Lower leg skin (tissue), 4 donors: ENCODE data around the gene PEA15. TPM values are rescaled to one million over a fixed set of nuclear protein-coding genes. Genes with fewer than 3 reads are reported as not detected.
A peak's percentile ranks its signal among the peaks of the same experiment; 100 is the strongest.

ENCODE experiments used
- DNase-seq, 2 donors: peaks; one replicate each; pipeline ENCODE4 v3.0.0-alpha.2; 2019; ENCODE audit warnings: low spot score in 2 of 2
- H3K4me3 ChIP-seq: fragments of 200-600 bp; sonication (generic); 2 replicates; pipeline ENCODE4 v1.5.1; 2017; ENCODE audit warnings: mild to moderate bottlenecking, low read depth; ENCODE audit not compliant: poor library complexity, severe bottlenecking
- POLR2A ChIP-seq, 2 donors: fragments of 450-650 bp; IDR thresholded peaks; one replicate each; pipeline ENCODE4 v1.6.1; 2016 to 2017; ENCODE audit warnings: antibody characterized with exemption in 2 of 2, mild to moderate bottlenecking in 1 of 2, moderate library complexity in 1 of 2
- WGBS, 2 donors: methylation state at CpG; one replicate each; pipeline ENCODE4 v1.1.5; 2018; 5-methylcytosine and 5-hydroxymethylcytosine counted together
- intact Hi-C: fragments of 100-400 bp; cut with DNase I; formaldehyde crosslinking; loops from one replicate; pipeline ENCODE4 v1.15.0; 2023; ENCODE audit warnings: low total_unique reads
- total RNA-seq, 4 donors: library from RNA; depleted of rRNA; stranded (reverse); fragments of >200 nt; gene quantifications; one replicate each; pipeline ENCODE4 v1.1.0, GENCODE V29; 2016
- TF ChIP-seq, protein P1 (sequence below), 3 donors: fragments of 450-650 bp; IDR thresholded peaks; one replicate each; pipeline ENCODE4 v1.5.1; 2016; ENCODE audit warnings: antibody characterized with exemption in 3 of 3, mild to moderate bottlenecking in 3 of 3, moderate library complexity in 2 of 3

The PEA15 gene
- total RNA-seq, 4 donors from 2014 or later: 50.7 to 76.6 (median 60.1) TPM

DNA sequence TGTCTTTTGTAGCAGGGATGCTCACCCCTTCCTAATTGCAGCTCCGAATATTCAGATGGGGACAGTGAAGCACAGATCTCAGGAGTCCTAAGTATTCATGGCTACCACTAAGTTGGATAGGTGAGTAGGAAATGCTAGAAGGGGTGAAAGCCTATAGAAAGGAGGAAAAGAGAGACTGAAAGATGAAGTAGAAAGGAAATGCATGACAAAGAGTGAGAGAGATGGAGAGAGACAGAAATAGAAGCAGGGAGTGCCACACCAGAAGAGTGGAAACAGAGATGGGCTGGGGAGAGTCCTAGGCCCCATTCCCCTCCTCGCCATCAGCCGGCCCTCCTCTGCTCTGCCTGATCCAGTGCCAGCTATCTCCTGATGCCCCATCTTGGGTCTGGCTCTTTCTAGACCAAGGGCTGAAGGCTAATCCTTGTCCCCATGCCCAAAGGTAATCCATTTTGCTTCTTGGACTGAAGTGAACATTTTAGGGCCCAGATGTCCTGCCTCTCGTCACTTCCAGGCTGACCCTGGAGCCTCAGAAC lies 2.0 kb downstream of the PEA15 start:
- DNase-seq: peak in 1 of 2 donors; percentile 49
- 88 to 93% methylated on average over 4 of the region's 4 CpGs for WGBS, 2 donors
- intact Hi-C loops: no loop called here
- H3K4me3 ChIP-seq: no peak overlapping the region
- TF ChIP-seq, protein P1, sequence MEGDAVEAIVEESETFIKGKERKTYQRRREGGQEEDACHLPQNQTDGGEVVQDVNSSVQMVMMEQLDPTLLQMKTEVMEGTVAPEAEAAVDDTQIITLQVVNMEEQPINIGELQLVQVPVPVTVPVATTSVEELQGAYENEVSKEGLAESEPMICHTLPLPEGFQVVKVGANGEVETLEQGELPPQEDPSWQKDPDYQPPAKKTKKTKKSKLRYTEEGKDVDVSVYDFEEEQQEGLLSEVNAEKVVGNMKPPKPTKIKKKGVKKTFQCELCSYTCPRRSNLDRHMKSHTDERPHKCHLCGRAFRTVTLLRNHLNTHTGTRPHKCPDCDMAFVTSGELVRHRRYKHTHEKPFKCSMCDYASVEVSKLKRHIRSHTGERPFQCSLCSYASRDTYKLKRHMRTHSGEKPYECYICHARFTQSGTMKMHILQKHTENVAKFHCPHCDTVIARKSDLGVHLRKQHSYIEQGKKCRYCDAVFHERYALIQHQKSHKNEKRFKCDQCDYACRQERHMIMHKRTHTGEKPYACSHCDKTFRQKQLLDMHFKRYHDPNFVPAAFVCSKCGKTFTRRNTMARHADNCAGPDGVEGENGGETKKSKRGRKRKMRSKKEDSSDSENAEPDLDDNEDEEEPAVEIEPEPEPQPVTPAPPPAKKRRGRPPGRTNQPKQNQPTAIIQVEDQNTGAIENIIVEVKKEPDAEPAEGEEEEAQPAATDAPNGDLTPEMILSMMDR (IDR thresholded peaks at IDR 0.05): no peak
- TF ChIP-seq POLR2A (IDR thresholded peaks at IDR 0.05): no peak

DNA sequence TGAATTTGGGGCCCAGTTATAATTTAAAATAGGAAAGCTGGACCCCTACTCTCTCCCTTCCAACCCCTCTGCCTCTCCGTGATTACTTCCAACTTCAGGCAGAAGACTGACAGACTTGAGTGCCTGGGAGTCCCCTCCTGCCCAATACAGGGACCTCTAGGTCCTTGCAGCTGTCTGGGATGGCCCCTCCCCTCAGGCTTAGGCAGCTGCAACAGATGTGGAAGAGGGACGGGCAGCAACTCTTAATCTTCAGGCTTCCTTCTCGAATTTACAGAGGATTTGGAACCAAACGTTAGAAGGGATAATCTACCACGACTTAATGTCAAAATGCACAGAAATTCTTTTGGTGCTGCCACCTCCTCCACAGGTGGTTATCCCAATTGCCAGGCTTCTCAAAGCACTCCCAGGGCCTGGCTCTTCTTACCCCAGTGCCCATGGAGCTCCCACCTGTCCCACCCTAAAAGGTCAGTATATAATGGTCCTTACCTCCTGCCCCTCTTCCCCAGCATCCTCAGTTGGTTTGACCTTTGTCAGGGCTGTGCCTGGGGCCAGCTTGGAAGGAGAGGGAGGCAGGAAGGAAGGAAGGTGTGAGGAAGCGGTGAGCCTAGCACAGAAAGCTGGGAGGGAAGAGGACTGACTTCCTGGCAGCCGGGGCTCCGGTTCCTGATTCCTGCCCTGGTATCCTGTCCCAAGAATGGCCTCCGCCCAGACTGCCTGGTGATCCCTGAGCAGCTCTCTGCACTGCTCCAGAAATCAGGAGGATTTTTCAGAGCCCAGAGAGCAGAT lies 2.8 kb downstream of the PEA15 start:
- TF ChIP-seq, protein P1 (IDR thresholded peaks at IDR 0.05): no peak
- TF ChIP-seq POLR2A (IDR thresholded peaks at IDR 0.05): no peak
- H3K4me3 ChIP-seq: no peak overlapping the region
- DNase-seq: peak in 1 of 2 donors; percentile 79
- intact Hi-C loops: no loop called here
- 48 to 54% methylated on average over 9 of the region's 9 CpGs for WGBS, 2 donors

DNA sequence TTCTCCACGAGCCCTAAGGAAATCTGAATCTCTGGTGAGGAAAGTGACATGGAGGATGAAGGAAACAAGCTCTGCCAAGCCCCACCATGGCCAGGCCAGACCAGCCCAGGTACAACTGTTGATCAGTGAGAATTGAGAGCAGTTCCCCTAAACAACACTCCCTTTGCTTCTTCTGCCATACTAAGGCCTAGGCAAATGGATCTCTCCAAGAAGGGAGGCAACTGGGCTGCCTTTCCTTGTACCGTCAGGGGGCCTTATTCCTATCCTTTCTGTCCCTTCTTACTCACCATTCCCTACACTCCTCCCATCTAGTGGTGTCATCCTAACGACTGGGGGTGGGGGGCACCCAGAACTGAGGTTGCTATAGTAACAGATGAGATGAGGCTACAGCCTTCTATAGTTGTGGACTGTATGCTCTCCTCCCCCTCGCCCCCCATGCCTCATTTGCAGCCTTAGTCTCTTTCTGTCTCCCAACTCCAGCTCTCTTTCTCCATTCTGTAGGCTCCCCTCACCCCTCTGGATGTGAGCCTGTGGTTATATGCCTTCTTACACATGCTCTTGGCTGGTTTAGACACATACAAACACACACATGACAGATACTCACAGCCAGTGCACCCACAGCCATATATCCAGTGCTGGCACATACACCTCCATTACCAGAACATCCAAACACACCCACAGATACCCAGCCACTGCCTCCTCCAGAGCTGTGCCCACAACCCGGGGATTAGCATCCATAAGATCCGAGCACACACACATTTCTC lies 3.6 kb downstream of the PEA15 start:
- intact Hi-C loops: no loop called here
- TF ChIP-seq POLR2A (IDR thresholded peaks at IDR 0.05): no peak
- TF ChIP-seq, protein P1 (IDR thresholded peaks at IDR 0.05): no peak
- 61 to 67% methylated on average over 6 of the region's 6 CpGs for WGBS, 2 donors
- peak in 1 of 2 donors; percentile 62 for DNase-seq
- no peak overlapping the region for H3K4me3 ChIP-seq

DNA sequence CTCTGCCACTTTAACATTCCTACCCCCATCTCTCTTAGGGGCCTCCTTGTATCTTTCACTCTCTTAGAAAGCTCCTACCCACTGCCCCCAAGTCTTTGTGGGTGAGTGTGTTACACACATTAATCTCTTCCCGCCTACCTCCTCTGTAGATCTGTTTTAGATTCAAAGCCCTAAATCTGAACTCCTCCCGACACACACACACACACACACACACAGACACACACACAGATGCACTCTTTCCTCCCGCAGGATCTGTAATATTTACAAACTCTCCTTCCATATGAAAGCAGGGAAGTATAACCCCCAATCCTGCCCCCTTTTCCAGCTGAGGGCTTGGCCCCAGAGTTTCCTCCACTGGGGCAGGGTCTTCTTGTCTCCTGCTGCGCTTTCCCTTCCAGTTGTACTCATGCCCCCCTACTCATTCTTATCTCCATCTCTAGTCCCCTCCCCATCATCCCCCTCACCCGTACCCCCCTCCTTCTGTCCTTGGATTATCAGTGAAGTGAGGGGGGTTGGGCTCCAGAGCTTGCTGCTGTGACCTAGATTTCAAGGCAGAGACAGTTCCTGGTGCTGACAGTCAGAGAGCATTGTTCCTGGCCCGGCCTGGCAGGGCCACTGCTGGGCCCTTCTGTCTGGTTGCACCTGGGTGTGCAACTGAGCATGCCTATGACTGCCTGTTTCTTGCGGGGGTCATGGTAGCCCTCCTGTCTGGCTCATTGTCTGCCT lies 4.3 kb downstream of the PEA15 start:
- intact Hi-C loops: no loop called here
- H3K4me3 ChIP-seq: no peak overlapping the region
- peak in 1 of 2 donors; percentile 65 for DNase-seq
- WGBS, 2 donors: 56 to 61% methylated on average over 7 of the region's 7 CpGs
- TF ChIP-seq POLR2A (IDR thresholded peaks at IDR 0.05): no peak
- TF ChIP-seq, protein P1 (IDR thresholded peaks at IDR 0.05): no peak

DNA sequence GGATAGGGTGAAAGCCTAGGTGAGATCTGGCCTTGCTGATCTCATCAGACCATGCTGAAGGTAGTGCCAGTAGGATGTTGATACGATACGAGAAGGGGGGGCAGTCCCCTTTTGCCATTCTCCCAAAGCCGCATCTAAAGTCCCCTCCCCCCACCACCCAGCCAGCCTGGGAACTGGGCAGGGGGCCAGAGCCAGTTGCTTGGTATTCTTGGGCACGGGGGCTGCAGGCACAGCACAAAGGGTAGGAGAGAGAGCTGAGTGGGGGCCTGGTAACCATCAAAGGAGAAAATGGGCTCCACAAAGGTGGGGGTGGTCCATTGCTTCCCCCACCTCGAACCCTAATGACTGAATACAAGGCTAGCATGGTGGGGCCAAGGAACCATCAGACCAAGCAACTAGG lies 5.4 kb downstream of the PEA15 start:
- intact Hi-C loops: no loop called here
- DNase-seq: peak in 1 of 2 donors; percentile 75
- H3K4me3 ChIP-seq: no peak overlapping the region
- TF ChIP-seq POLR2A (IDR thresholded peaks at IDR 0.05): no peak
- TF ChIP-seq, protein P1 (IDR thresholded peaks at IDR 0.05): no peak
- WGBS, 2 donors: 75 to 82% methylated on average over 5 of the region's 5 CpGs
